OCI-LY7 (cell line): ENCODE results near the gene ANKS1B. TPM values are rescaled to one million over a fixed set of nuclear protein-coding genes. Genes with fewer than 3 reads are reported as not detected.
"Not testable (repeated sequence)": the region's sequence is repeated elsewhere in the genome, so short reads cannot be mapped to it uniquely, and the experiment has no call there.

Experiments
- BruUV-seq: library from RNA; stranded (reverse); fragments of 400-500 nt; replicated peaks from 2 replicates; lab custom pipeline; 2021; lab: Mats Ljungman, UMichigan
- CTCF ChIA-PET: fragments of 300-600 bp; sonication (Branson Sonifier 250); formaldehyde crosslinking; loops from one replicate; lab custom pipeline; 2022; ENCODE audit warnings: antibody characterized with exemption; ENCODE audit not compliant: unreplicated experiment; lab: Charles Lee
- POLR2A ChIA-PET: fragments of 300-600 bp; sonication (Branson Sonifier 250); formaldehyde crosslinking; loops from one replicate; lab custom pipeline; 2022; ENCODE audit warnings: antibody characterized with exemption; lab: Charles Lee
- DNase-seq: peaks from one replicate; pipeline ENCODE4 v3.0.0-alpha.2; 2015; ENCODE audit warnings: low spot score
- H2AFZ ChIP-seq: fragments of 200-600 bp; sonication (generic), shearing (Covaris generic); 2 replicates; pipeline ENCODE4 v1.6.1; 2014; ENCODE audit warnings: mild to moderate bottlenecking, antibody characterized with exemption, low read length, moderate library complexity
- H3K27ac ChIP-seq: fragments of 200-600 bp; sonication (generic); 2 replicates; pipeline ENCODE4 v1.5.1; 2014; ENCODE audit warnings: mixed run types, low read depth, mild to moderate bottlenecking, moderate library complexity, low read length, inconsistent platforms; ENCODE audit not compliant: poor library complexity, severe bottlenecking
- H3K36me3 ChIP-seq: fragments of 200-600 bp; sonication (generic); 2 replicates; pipeline ENCODE4 v1.6.1; 2014; ENCODE audit warnings: mild to moderate bottlenecking, antibody characterized with exemption, low read length, moderate library complexity, mixed read lengths; ENCODE audit not compliant: insufficient read depth
- H3K4me1 ChIP-seq: fragments of 200-600 bp; sonication (generic); 2 replicates; pipeline ENCODE4 v1.5.1; 2014; ENCODE audit warnings: mild to moderate bottlenecking, low read length; ENCODE audit not compliant: insufficient read depth, poor library complexity, severe bottlenecking
- H3K4me2 ChIP-seq: fragments of 200-600 bp; sonication (generic); 2 replicates; pipeline ENCODE4 v1.6.1; 2014; ENCODE audit warnings: mild to moderate bottlenecking, low read length
- H3K4me3 ChIP-seq: fragments of 200-600 bp; sonication (generic); 2 replicates; pipeline ENCODE4 v1.5.1; 2014; ENCODE audit warnings: mild to moderate bottlenecking, low read depth, low read length; ENCODE audit not compliant: poor library complexity, severe bottlenecking
- H3K79me2 ChIP-seq: fragments of 200-600 bp; sonication (generic); 2 replicates; pipeline ENCODE4 v1.6.1; 2016; ENCODE audit warnings: low read depth, mild to moderate bottlenecking, low read length, moderate library complexity, mixed read lengths; ENCODE audit not compliant: insufficient read depth
- H3K9me2 ChIP-seq: fragments of 200-600 bp; sonication (generic); 2 replicates; pipeline ENCODE4 v1.6.1; 2016; ENCODE audit warnings: mild to moderate bottlenecking, low read length, mixed read lengths; ENCODE audit not compliant: insufficient read depth
- H3K9me3 ChIP-seq: fragments of 200-600 bp; sonication (generic); 2 replicates; pipeline ENCODE4 v1.6.1; 2014; ENCODE audit warnings: mild to moderate bottlenecking, mixed run types, low read length, mixed read lengths
- H4K20me1 ChIP-seq: fragments of 200-600 bp; sonication (generic); 2 replicates; pipeline ENCODE4 v1.6.1; 2014; ENCODE audit warnings: mild to moderate bottlenecking, antibody characterized with exemption, low read length, moderate library complexity, mixed read lengths; ENCODE audit not compliant: insufficient read depth
- EZH2phosphoT487 ChIP-seq: fragments of 200-600 bp; sonication (generic); IDR thresholded peaks from 2 replicates; pipeline ENCODE4 v1.6.1; 2018; ENCODE audit warnings: low read depth, borderline replicate concordance, mild to moderate bottlenecking, mixed run types, antibody characterized with exemption, low read length, moderate library complexity, mixed read lengths
- intact Hi-C: fragments of 100-400 bp; cut with micrococcal nuclease; formaldehyde crosslinking; loops from one replicate; pipeline ENCODE4 v1.10.0; 2022; ENCODE audit not compliant: unreplicated experiment
- total RNA-seq, 2 experiments: library from RNA; depleted of rRNA in 1 of 2; stranded (reverse); fragments of >200 nt in 1 of 2; shearing (Covaris generic) in 1 of 2; gene quantifications; 2 replicates each; pipeline ENCODE4 v1.2.3, GENCODE V29; 2014 to 2022
- TF ChIP-seq, protein P1 (sequence below): fragments of 200-600 bp; sonication (generic); conservative IDR thresholded peaks from 2 replicates; pipeline ENCODE4 v1.5.1; 2014; ENCODE audit warnings: mild to moderate bottlenecking, antibody characterized with exemption, low read length, moderate library complexity, mixed read lengths

The ANKS1B gene
- total RNA-seq, 2 experiments from 2014 or later: 2.9 to 6.0 TPM

DNA sequence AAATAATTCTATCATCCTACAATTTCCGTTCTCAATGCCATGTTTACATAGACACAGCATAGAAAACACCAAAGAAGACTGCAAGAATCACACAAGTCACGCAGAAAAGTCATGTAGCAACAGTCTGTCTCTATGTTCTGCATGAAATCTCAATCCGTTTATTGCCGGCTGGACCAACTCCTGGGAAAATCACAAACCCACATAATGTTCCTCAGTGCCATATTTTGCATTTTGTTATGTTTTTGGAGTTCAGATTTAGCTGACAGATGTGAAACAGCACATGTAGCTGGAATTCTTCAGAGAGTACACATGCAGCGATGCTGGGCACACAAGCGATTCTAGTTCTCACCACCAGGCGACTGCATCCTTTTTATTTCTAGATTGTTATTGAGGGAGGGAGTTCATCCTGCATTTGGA, 1146.5 kb downstream of the ANKS1B start:
- H3K9me3 ChIP-seq: no peaks in the 10 kb centered on the region
- intact Hi-C loops: no loop called here
- CTCF ChIA-PET: no interaction called here
- H2AFZ ChIP-seq: no peak overlapping the region
- DNase-seq: no peak
- no peak overlapping the region for H3K4me2 ChIP-seq
- BruUV-seq: no TSS peak
- no peaks in the 10 kb centered on the region for H3K9me2 ChIP-seq
- no peaks in the 10 kb centered on the region for H3K36me3 ChIP-seq
- H3K4me1 ChIP-seq: no peaks in the 10 kb centered on the region
- H4K20me1 ChIP-seq: no peaks in the 10 kb centered on the region
- H3K27ac ChIP-seq: no peak overlapping the region
- no peak overlapping the region for H3K4me3 ChIP-seq
- H3K79me2 ChIP-seq: no peaks in the 10 kb centered on the region
- TF ChIP-seq, protein P1, sequence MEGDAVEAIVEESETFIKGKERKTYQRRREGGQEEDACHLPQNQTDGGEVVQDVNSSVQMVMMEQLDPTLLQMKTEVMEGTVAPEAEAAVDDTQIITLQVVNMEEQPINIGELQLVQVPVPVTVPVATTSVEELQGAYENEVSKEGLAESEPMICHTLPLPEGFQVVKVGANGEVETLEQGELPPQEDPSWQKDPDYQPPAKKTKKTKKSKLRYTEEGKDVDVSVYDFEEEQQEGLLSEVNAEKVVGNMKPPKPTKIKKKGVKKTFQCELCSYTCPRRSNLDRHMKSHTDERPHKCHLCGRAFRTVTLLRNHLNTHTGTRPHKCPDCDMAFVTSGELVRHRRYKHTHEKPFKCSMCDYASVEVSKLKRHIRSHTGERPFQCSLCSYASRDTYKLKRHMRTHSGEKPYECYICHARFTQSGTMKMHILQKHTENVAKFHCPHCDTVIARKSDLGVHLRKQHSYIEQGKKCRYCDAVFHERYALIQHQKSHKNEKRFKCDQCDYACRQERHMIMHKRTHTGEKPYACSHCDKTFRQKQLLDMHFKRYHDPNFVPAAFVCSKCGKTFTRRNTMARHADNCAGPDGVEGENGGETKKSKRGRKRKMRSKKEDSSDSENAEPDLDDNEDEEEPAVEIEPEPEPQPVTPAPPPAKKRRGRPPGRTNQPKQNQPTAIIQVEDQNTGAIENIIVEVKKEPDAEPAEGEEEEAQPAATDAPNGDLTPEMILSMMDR: no peak
- TF ChIP-seq EZH2phosphoT487: no peak
- POLR2A ChIA-PET: no interaction called here

DNA sequence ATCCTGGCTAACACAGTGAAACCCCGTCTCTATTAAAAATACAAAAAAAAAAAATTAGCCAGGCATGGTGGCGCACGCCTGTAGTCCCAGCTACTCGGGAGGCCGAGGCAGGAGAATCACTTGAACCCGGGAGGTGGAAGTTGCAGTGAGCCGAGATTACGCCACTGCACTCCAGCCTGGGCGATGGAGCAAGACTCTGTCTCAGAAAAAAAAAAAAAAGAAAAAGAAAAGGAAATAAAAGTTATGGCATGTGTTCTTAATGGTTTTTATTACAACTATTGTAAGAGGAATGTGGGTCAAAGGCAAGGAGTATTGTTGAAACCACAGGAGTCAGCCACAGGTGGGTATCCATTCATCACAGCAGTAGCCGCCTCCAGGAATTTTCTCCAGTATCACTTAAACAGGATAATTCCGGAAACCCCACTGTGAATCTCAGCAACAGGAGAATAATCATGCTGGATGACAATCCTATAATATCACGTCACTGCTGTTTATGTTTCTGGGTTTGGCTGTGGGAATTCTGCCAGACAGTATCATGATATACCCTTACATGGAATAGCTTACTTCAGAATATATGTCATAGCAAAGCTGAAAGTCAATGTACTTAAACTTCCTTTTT, 1147.5 kb downstream of the ANKS1B start:
- H3K4me1 ChIP-seq, H3K4me2 ChIP-seq, H3K27ac ChIP-seq, H4K20me1 ChIP-seq, H3K9me3 ChIP-seq, H3K4me3 ChIP-seq, BruUV-seq, H3K79me2 ChIP-seq, CTCF ChIA-PET, DNase-seq, H3K36me3 ChIP-seq, H2AFZ ChIP-seq, intact Hi-C loops, H3K9me2 ChIP-seq: not testable (repeated sequence)
- POLR2A ChIA-PET: interaction anchor here (0.7 kb wide), 1 partner anchor 95 kb away, joined by 3 read pairs; no protein-coding TSS in a partner anchor

DNA sequence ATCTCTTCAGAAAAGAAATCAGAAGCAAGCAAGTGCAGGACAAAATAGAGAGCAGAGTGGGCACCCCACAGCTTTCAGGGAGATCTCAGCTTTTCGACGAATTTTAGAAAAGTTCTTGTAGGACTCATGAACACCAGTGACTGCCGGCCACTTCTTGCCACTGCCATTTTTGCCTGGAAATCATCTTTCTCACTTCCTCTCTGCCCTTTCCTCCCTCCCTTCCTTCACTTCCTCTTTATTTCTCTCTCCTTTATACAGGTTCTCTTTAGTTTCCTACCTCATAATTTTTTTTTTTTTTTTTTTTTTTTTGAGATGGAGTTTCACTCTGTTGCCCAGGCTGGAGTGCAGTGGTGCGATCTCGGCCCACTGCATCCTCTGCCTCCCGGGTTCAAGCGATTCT, 1154.1 kb downstream of the ANKS1B start:
- no peak for TF ChIP-seq EZH2phosphoT487
- TF ChIP-seq, protein P1: no peak
- BruUV-seq: no TSS peak
- H2AFZ ChIP-seq: no peak overlapping the region
- H3K79me2 ChIP-seq: no peaks in the 10 kb centered on the region
- H3K36me3 ChIP-seq: no peaks in the 10 kb centered on the region
- H4K20me1 ChIP-seq: no peaks in the 10 kb centered on the region
- no peak overlapping the region for H3K4me2 ChIP-seq
- CTCF ChIA-PET: no interaction called here
- intact Hi-C loops: no loop called here
- H3K9me3 ChIP-seq: no peaks in the 10 kb centered on the region
- DNase-seq: no peak
- H3K4me3 ChIP-seq: no peak overlapping the region
- H3K27ac ChIP-seq: no peak overlapping the region
- no peaks in the 10 kb centered on the region for H3K4me1 ChIP-seq
- POLR2A ChIA-PET: interaction anchor here (0.7 kb wide), 1 partner anchor 1854 kb away, joined by 3 read pairs; no protein-coding TSS in a partner anchor
- no peaks in the 10 kb centered on the region for H3K9me2 ChIP-seq
